Left ventricle myocardium inferior (tissue), 1 donor: ENCODE results near the gene CDHR2. TPM values are rescaled to one million over a fixed set of nuclear protein-coding genes. Genes with fewer than 3 reads are reported as not detected.

Source experiments
- DNase-seq: peaks from one replicate; pipeline ENCODE4 v3.0.0-alpha.2; 2020
- H3K27ac ChIP-seq: fragments of 200-600 bp; replicated peaks from 2 replicates; pipeline ENCODE4 v1.8.0; 2021
- H3K27me3 ChIP-seq: fragments of 200-600 bp; 2 replicates; pipeline ENCODE4 v1.8.0; 2021; ENCODE audit warnings: low read depth
- H3K36me3 ChIP-seq: fragments of 200-600 bp; 2 replicates; pipeline ENCODE4 v1.8.0; 2021
- H3K4me1 ChIP-seq: fragments of 200-600 bp; 2 replicates; pipeline ENCODE4 v1.8.0; 2021
- H3K4me3 ChIP-seq: fragments of 200-600 bp; 2 replicates; pipeline ENCODE4 v1.8.0; 2021; ENCODE audit warnings: mild to moderate bottlenecking, moderate library complexity
- H3K9me3 ChIP-seq: fragments of 200-600 bp; replicated peaks from 2 replicates; pipeline ENCODE4 v1.8.0; 2021
- CTCF ChIP-seq: fragments of 200-600 bp; IDR thresholded peaks from 2 replicates; pipeline ENCODE4 v1.8.0; 2021; ENCODE audit warnings: antibody characterized with exemption, mild to moderate bottlenecking, borderline replicate concordance
- intact Hi-C: fragments of 100-400 bp; cut with micrococcal nuclease; formaldehyde crosslinking; loops from one replicate; pipeline ENCODE4 v1.11.0; 2022
- total RNA-seq: library from RNA; stranded (reverse); fragmentation: NEBNext Ultra II Directional; extraction: Animal tissue kit (Norgen Biotek cat#: 25700); gene quantifications from one replicate; pipeline ENCODE4 v1.2.1, GENCODE V29; 2021
- donor health status: DM: no; HTN: yes; CAD: no; lungs with severe emphysema.

CDHR2 gene
- total RNA-seq, 1 donor from 2014 or later: 0.33 TPM

GRCh38 chr5:176538989-176539384 is 10.2 kb upstream of the CDHR2 start:
- intact Hi-C loops: no loop called here
- Histone ChIP-seq H3K36me3 (no peaks in the 10 kb centered on the region), H3K4me3 (no peak overlapping the region), H3K9me3 (no peaks in the 10 kb centered on the region), H3K27ac (peak overlapping the region; percentile 100), H3K4me1 (peaks cover 72% of the 10 kb centered on the region), H3K27me3 (no peaks in the 10 kb centered on the region)
- DNase-seq: no peak
- no peak for TF ChIP-seq CTCF

- Histone ChIP-seq H3K27ac (no peak overlapping the region), H3K27me3 (no peaks in the 10 kb centered on the region), H3K9me3 (no peaks in the 10 kb centered on the region), H3K4me1 (peaks cover 70% of the 10 kb centered on the region), H3K4me3 (no peak overlapping the region), H3K36me3 (no peaks in the 10 kb centered on the region)
- intact Hi-C loops: no loop called here
- TF ChIP-seq CTCF: no peak
- no peak for DNase-seq
Measured at GRCh38 chr5:176540476-176540899, 8.7 kb upstream of the CDHR2 start.

GRCh38 chr5:176540956-176541337 is 8.2 kb upstream of the CDHR2 start:
- no peaks in the 10 kb centered on the region for H3K27me3 ChIP-seq
- H3K27ac ChIP-seq: peak overlapping the region; percentile 91
- intact Hi-C loops: no loop called here
- H3K4me1 ChIP-seq: peaks cover 66% of the 10 kb centered on the region
- H3K4me3 ChIP-seq: no peak overlapping the region
- TF ChIP-seq CTCF: no peak
- no peaks in the 10 kb centered on the region for H3K36me3 ChIP-seq
- no peaks in the 10 kb centered on the region for H3K9me3 ChIP-seq
- DNase-seq: no peak

- Histone ChIP-seq H3K9me3 (no peaks in the 10 kb centered on the region), H3K4me3 (peak overlapping the region; percentile 86), H3K36me3 (no peaks in the 10 kb centered on the region), H3K27ac (peak overlapping the region; percentile 91), H3K27me3 (no peaks in the 10 kb centered on the region), H3K4me1 (peaks cover 60% of the 10 kb centered on the region)
- intact Hi-C loops: no loop called here
- peak; percentile 57 for DNase-seq
- TF ChIP-seq CTCF: no peak
Measured at GRCh38 chr5:176541338-176542134, 7.6 kb upstream of the CDHR2 start.

GRCh38 chr5:176542135-176542595 is 7.0 kb upstream of the CDHR2 start:
- Histone ChIP-seq H3K9me3 (no peaks in the 10 kb centered on the region), H3K27me3 (no peaks in the 10 kb centered on the region), H3K4me3 (peak overlapping the region; percentile 86), H3K36me3 (no peaks in the 10 kb centered on the region), H3K27ac (peak overlapping the region; percentile 91), H3K4me1 (peaks cover 54% of the 10 kb centered on the region)
- intact Hi-C loops: no loop called here
- no peak for TF ChIP-seq CTCF
- peak; percentile 34 for DNase-seq
